B cell (primary cell): ENCODE measurements around the gene PRTN3. TPM values are rescaled to one million over a fixed set of nuclear protein-coding genes. Genes with fewer than 3 reads are reported as not detected.
A peak's percentile ranks its signal among the peaks of the same experiment; 100 is the strongest.

ENCODE experiments used
- ATAC-seq: fragments of 200-7000 bp; cut with Tn5 transposase; one replicate; pipeline ENCODE4 v1.10.0; 2021; ENCODE audit warnings: low read depth, mild to moderate bottlenecking, moderate number of reproducible peaks, moderate library complexity
- CTCF ChIA-PET: fragments of 350-600 bp; sonication (Branson Sonifier 250); formaldehyde crosslinking; loops from one replicate; lab custom pipeline; 2021; ENCODE audit warnings: antibody characterized with exemption, inconsistent platforms; lab: Charles Lee
- POLR2A ChIA-PET: fragments of 350-600 bp; sonication (Branson Sonifier 250); formaldehyde crosslinking; loops from one replicate; lab custom pipeline; 2021; ENCODE audit warnings: antibody characterized with exemption; lab: Charles Lee
- DNase-seq: peaks from one replicate; pipeline ENCODE4 v3.0.0; 2013
- H2AFZ ChIP-seq: 2 replicates; pipeline ENCODE4 v1.6.1; 2012; ENCODE audit warnings: mild to moderate bottlenecking, low read depth, low read length; ENCODE audit not compliant: insufficient read depth, poor library complexity, severe bottlenecking
- H3K27ac ChIP-seq, 2 donors: 1 replicate in 1 of 2; 2 replicates in 1 of 2; pipeline ENCODE4 v1.5.1; 2012 to 2013; ENCODE audit warnings: low read length in 2 of 2, mild to moderate bottlenecking in 2 of 2, moderate library complexity in 1 of 2
- H3K27me3 ChIP-seq, 4 experiments: fragments of 200-600 bp in 1 of 4; sonication (generic) in 1 of 4; replicated peaks in 1 of 4; 1 replicate in 2 of 4; 2 replicates in 2 of 4; pipeline versions ENCODE4 v1.6.1 to v1.7.0; 2013 to 2016; ENCODE audit warnings: low read length in 3 of 4, mild to moderate bottlenecking in 2 of 4, mixed read lengths in 1 of 4, moderate library complexity in 1 of 4; ENCODE audit not compliant: insufficient read depth in 4 of 4, control insufficient read depth in 3 of 4; ENCODE audit errors: control extremely low read depth in 1 of 4
- H3K36me3 ChIP-seq, 2 experiments: replicated peaks in 1 of 2; 1 replicate in 1 of 2; 2 replicates in 1 of 2; pipeline versions ENCODE4 v1.6.1 to v1.7.1; 2013; ENCODE audit warnings: low read length in 1 of 2; ENCODE audit not compliant: insufficient read depth in 2 of 2, control insufficient read depth in 1 of 2; ENCODE audit errors: control extremely low read depth in 1 of 2, extremely low read depth in 1 of 2
- H3K4me1 ChIP-seq, 2 donors: fragments of 200-600 bp in 1 of 2; sonication (generic) in 1 of 2; 1 replicate in 1 of 2; 2 replicates in 1 of 2; pipeline versions ENCODE4 v1.5.1 to v1.6.1; 2013 to 2017; ENCODE audit warnings: low read length in 2 of 2; ENCODE audit not compliant: control insufficient read depth in 2 of 2, insufficient read depth in 2 of 2
- H3K4me2 ChIP-seq: replicated peaks from 2 replicates; pipeline ENCODE3; 2012; ENCODE audit warnings: mild to moderate bottlenecking, low read depth, low read length; ENCODE audit not compliant: poor library complexity, severe bottlenecking
- H3K4me3 ChIP-seq, 5 experiments: fragments of 200-600 bp in 1 of 5; sonication (generic) in 1 of 5; 1 replicate in 3 of 5; 2 replicates in 2 of 5; pipeline versions ENCODE4 v1.5.1 to v1.7.0; 2011 to 2016; ENCODE audit warnings: low read length in 4 of 5, mild to moderate bottlenecking in 4 of 5, low read depth in 2 of 5, control low read depth in 1 of 5, moderate library complexity in 1 of 5; ENCODE audit not compliant: insufficient read depth in 1 of 5; ENCODE audit errors: control extremely low read depth in 1 of 5, extremely low read depth in 1 of 5
- H3K79me2 ChIP-seq: fragments of 200-600 bp; sonication (generic); one replicate; pipeline ENCODE4 v1.6.0; 2016; ENCODE audit warnings: low read length; ENCODE audit not compliant: control insufficient read depth, insufficient read depth
- H3K9ac ChIP-seq: fragments of 200-600 bp; sonication (generic); 2 replicates; pipeline ENCODE4 v1.6.1; 2017; ENCODE audit warnings: mild to moderate bottlenecking, low read length, moderate library complexity
- H3K9me3 ChIP-seq, 3 donors: one replicate each; pipeline versions ENCODE4 v1.6.1 to v1.7.1; 2013; ENCODE audit warnings: low read length in 2 of 3; ENCODE audit not compliant: control insufficient read depth in 2 of 3, insufficient read depth in 1 of 3; ENCODE audit errors: control extremely low read depth in 1 of 3
- H4K20me1 ChIP-seq: 2 replicates; pipeline ENCODE4 v1.6.0; 2012; ENCODE audit warnings: mild to moderate bottlenecking, low read length; ENCODE audit not compliant: insufficient read depth, control insufficient read depth, poor library complexity, severe bottlenecking
- H3K27ac Mint-ChIP-seq: one replicate; pipeline ENCODE4 v1.8.0; 2021; ENCODE audit warnings: mixed read lengths
- H3K27me3 Mint-ChIP-seq: one replicate; pipeline ENCODE4 v1.8.0; 2021; ENCODE audit warnings: mixed read lengths
- H3K4me1 Mint-ChIP-seq: one replicate; pipeline ENCODE4 v1.8.0; 2021; ENCODE audit warnings: mixed read lengths
- H3K4me3 Mint-ChIP-seq: one replicate; pipeline ENCODE4 v1.8.0; 2021; ENCODE audit warnings: mixed read lengths
- H3K9me3 Mint-ChIP-seq: one replicate; pipeline ENCODE4 v1.8.0; 2022; ENCODE audit warnings: mixed read lengths; ENCODE audit not compliant: insufficient read depth
- CTCF ChIP-seq: fragments of 200-600 bp; IDR thresholded peaks from one replicate; pipeline ENCODE4 v1.8.0; 2022; ENCODE audit warnings: antibody characterized with exemption, mild to moderate bottlenecking
- EZH2 ChIP-seq: IDR thresholded peaks from 2 replicates; pipeline ENCODE4 v1.6.1; 2012; ENCODE audit warnings: borderline replicate concordance, low read depth, mild to moderate bottlenecking, moderate library complexity, low read length; ENCODE audit not compliant: insufficient read depth, poor library complexity, severe bottlenecking
- WGBS: methylation state at CpG from one replicate; pipeline ENCODE4 v1.1.5; 2013; ENCODE audit warnings: missing lambda C conversion rate; ENCODE audit not compliant: insufficient coverage; 5-methylcytosine and 5-hydroxymethylcytosine counted together
- intact Hi-C: fragments of 100-400 bp; cut with micrococcal nuclease; formaldehyde crosslinking; loops from one replicate; pipeline ENCODE4 v1.10.0; 2022
- polyA plus RNA-seq: library from polyadenylated mRNA; depleted of rRNA; stranded (reverse); fragments of >200 nt; gene quantifications from 2 replicates; pipeline ENCODE4 v1.2.3, GENCODE V29; 2012
- total RNA-seq, 2 donors: library from RNA; stranded (reverse); fragments of 120-200 nt in 1 of 2; gene quantifications; 1 replicate in 1 of 2; 2 replicates in 1 of 2; pipeline versions ENCODE4 v1.2.3 to v1.2.4, GENCODE V29; 2013 to 2022

Gene PRTN3
- total and polyA plus RNA-seq, 2 donors (not counting 1 experiment from before 2014, with no cell fraction given): not detected

DNA sequence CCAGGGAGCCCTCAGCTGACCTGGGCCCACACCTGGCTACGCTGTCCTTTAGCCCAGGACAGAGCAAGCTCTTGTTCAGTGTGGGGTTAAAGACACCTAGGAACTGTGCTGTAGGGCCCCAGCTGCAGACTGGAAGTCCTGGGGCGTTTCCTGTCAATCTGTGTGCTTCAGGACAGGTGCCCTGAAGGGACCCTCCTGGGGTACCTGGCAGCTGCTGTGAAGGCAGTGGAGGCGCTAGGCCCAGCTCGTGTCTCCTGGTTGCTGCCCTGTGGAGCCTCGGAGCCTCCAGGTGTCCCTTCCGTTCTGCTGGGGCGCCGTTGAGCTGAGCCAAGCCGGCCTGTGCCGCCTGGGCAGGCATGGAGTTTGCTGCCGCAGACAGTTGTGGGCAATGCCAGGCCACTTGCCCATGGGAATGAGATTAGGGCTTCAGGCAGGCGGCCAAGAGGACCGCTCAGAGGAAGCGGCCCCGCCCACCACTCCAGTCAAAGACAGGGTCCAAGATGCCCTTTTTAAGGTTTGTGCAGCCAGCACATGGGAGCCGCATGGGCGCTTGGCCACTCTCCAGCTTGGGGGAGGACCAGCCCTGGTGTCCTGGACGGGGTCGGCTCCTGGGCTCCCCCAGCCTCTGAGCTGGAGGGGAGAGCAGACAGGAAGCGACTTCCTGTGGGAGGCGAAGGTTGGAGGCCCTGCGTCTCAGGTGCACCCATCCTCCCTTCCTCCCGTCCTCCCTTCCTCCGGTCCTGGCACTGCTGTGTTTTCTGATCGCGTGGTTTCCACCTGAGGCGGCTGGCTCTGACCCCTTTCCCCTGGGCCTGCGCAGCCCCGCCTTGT is 39.6 kb upstream of the PRTN3 start:
- H3K27me3 Mint-ChIP-seq: no peaks in the 10 kb centered on the region
- peaks cover 44% of the 10 kb centered on the region for H3K4me1 Mint-ChIP-seq
- no peak overlapping the region for H3K27ac Mint-ChIP-seq
- Histone ChIP-seq H3K4me2 (peak overlapping the region; percentile 38), H4K20me1 (peaks cover 84% of the 10 kb centered on the region), H3K4me3 (no peak overlapping the region), H3K27ac (no peak overlapping the region), H3K79me2 (peaks cover 88% of the 10 kb centered on the region), H3K36me3 (peaks cover 0 to 60% of the 10 kb centered on the region in 2 experiments), H3K4me1 (peaks cover 22 to 43% of the 10 kb centered on the region in 2 donors), H3K27me3 (no peaks in the 10 kb centered on the region), H3K9ac (no peak overlapping the region), H2AFZ (no peak overlapping the region), H3K9me3 (no peaks in the 10 kb centered on the region)
- ChIA-PET CTCF (no interaction called here), POLR2A (interaction anchor here (1.0 kb wide), 1 partner anchor 237 kb away, joined by 3 read pairs; no protein-coding TSS in a partner anchor)
- no peak for TF ChIP-seq EZH2
- TF ChIP-seq CTCF: no peak
- ATAC-seq (no peak), DNase-seq (peak; percentile 34)
- WGBS: 81% methylated on average over 27 of the region's 29 CpGs
- intact Hi-C loops: no loop called here
- H3K4me3 Mint-ChIP-seq: no peak overlapping the region
- H3K9me3 Mint-ChIP-seq: no peaks in the 10 kb centered on the region
